ENCODE measurements around the gene CTNNA2.

GRCh38 chr2:79909521-79909920, 396.7 kb downstream of the CTNNA2 start:
- TF ChIP-seq CTCF (IDR thresholded peaks at IDR 0.05; ENCODE audit: low read depth, low read length) (no peak), EZH2phosphoT487 (IDR thresholded peaks at IDR 0.05; ENCODE audit: low read depth) (no peak)

All from OCI-LY3 (cell line).